Dermis microvascular lymphatic vessel endothelial cell (primary cell): ENCODE data around the gene TUBA8. TPM values are rescaled to one million over a fixed set of nuclear protein-coding genes. Genes with fewer than 3 reads are reported as not detected.
"Not testable (repeated sequence)": the region's sequence is repeated elsewhere in the genome, so short reads cannot be mapped to it uniquely, and the experiment has no call there.

Experiments used
- DNase-seq, 2 donors: peaks; one replicate each; pipeline versions ENCODE4 v3.0.0 to v3.0.0-alpha.2; 2010; ENCODE audit warnings: low read depth in 2 of 2
- total RNA-seq: library from RNA; depleted of rRNA; stranded (reverse); fragments of >200 nt; gene quantifications from 2 replicates; pipeline ENCODE4 v1.2.1, GENCODE V29; 2014

TUBA8 gene
- total RNA-seq, 1 donor from 2014 or later: 0.77 TPM

DNA sequence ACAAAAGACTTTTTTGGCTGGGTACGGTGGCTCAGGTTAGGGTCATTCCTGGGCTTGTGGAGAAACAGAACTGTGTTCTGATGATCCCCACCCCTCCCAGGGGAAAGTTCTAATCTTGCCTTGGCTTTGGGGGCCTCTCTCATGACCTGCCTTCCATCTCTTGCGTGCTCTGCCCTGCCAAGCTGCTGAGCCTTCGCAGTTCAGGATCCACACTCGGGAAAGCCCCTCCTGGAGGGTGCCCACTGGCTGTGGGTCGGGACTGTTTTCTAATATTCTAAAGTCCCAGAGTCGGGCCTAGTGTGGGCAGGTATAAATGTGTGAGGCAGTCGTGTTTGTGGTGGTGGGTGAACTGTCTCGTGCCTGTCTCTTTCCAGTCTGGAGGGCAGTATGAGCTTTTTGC, 62.2 kb downstream of the TUBA8 start:
- DNase-seq: not testable (repeated sequence)

DNA sequence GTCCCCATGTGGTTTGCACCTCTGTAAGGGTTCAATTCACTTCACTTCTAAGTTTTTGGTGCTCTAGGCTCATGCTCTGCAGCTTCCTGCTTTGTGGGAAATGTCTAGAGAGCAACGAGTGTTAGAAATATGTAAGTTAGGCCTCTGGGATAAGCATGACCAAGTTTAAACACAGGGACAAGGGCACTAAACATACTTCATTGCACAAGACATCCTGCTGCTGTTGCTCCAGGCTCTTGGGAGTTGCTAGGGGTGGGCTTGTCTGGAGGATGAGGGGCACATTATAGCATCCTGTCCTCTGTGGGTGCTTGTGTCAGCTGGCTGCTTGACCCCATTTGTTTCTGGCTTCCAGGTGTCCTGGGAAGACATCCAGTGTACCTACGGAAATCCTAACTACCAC, 62.8 kb downstream of the TUBA8 start:
- DNase-seq: not testable (repeated sequence)

Other genes with a start within 250 kb of the TUBA8 start
- 14.8 and 22.9 TPM in 2 replicates for gene MICAL3, start 86.2 kb upstream of the TUBA8 start, total RNA-seq
- 13.6 and 20.2 TPM in 2 replicates for gene PEX26, start 32.8 kb upstream of the TUBA8 start, total RNA-seq
- 3.9 and 6.5 TPM in 2 replicates for gene USP18, start 39.4 kb downstream of the TUBA8 start, total RNA-seq